NB4 (cell line): ENCODE results near the gene IRF1.
A peak's percentile ranks its signal among the peaks of the same experiment; 100 is the strongest.

ENCODE experiments used
- DNase-seq: peaks from one replicate; pipeline ENCODE4 v3.0.0; 2010; ENCODE audit warnings: low read depth
- H3K4me3 ChIP-seq: one replicate; pipeline ENCODE4 v1.5.1; 2011; ENCODE audit warnings: mild to moderate bottlenecking, low read depth, low read length, moderate library complexity
- CTCF ChIP-seq: IDR thresholded peaks from one replicate; pipeline ENCODE4 v1.5.1; 2012; ENCODE audit warnings: low read depth, low read length
- MAX ChIP-seq: IDR thresholded peaks from 2 replicates; pipeline ENCODE4 v1.6.1; 2011; ENCODE audit warnings: low read depth, low read length
- MYC ChIP-seq: IDR thresholded peaks from 2 replicates; pipeline ENCODE4 v1.6.1; 2011; ENCODE audit warnings: low read depth, low read length
- POLR2A ChIP-seq: IDR thresholded peaks from 2 replicates; pipeline ENCODE4 v1.6.1; 2011; ENCODE audit warnings: mild to moderate bottlenecking; ENCODE audit not compliant: insufficient read length; ENCODE audit errors: extremely low read depth

Gene IRF1

DNA sequence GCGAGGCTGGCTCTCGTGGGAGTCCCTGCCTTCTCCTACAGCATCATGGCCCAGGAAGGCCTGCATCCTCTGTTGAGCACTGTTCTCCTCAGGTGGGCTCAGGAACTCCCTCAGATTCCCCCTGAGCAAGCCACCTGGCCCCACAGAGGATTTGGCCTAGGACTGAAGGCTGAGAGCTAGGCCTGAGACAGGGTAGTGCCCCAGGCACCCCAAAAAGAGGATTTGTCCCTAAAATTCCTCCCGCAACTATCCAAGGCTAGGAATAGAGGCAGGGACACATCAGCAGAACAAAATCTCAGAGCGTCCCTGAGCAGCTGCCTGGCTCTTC is 11.0 kb upstream of the IRF1 start:
- DNase-seq: no peak
- no peak for TF ChIP-seq MYC
- no peak for TF ChIP-seq CTCF
- no peak for TF ChIP-seq MAX
- TF ChIP-seq POLR2A: no peak
- no peak overlapping the region for H3K4me3 ChIP-seq

DNA sequence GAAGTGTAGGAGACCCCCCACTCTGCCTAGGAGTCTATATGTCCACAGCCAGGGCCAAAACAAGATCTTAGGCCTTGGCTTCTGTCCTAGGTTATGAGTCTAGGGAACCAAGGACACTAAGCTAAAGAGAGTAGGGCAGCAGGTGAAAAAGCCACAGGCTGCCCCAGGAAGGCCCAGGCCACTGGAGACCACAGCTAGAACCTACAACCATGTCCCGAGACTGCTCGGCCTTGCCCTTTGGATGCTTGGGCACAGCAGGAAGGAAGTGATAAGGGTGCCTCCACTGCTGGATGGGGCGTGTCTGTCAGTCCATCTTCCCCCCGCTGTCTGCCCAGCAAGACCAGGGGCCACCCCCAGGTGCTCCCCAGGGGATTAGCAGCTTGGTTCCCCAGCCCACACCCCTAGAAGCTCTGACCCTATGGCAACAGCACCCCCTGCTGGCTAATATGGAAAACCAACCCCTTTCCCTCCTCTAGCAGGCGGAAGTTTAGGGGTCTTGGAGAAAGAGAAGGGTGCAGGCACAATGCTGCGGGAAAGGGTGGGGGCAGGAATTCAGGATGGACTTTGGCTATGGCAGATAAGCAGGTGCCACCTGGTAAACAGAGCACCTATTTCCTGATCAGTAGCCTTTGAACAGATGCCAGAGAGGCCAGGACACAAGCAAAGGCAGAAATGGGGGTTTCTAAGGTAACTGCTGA is 10.5 kb upstream of the IRF1 start:
- no peak for TF ChIP-seq MYC
- peak; percentile 71 for TF ChIP-seq CTCF
- TF ChIP-seq POLR2A: no peak
- DNase-seq: peak; percentile 91
- H3K4me3 ChIP-seq: no peak overlapping the region

GRCh38 chr5:132500244-132500930 is 9.8 kb upstream of the IRF1 start:
- no peak for TF ChIP-seq POLR2A
- no peak overlapping the region for H3K4me3 ChIP-seq
- DNase-seq: no peak

DNA sequence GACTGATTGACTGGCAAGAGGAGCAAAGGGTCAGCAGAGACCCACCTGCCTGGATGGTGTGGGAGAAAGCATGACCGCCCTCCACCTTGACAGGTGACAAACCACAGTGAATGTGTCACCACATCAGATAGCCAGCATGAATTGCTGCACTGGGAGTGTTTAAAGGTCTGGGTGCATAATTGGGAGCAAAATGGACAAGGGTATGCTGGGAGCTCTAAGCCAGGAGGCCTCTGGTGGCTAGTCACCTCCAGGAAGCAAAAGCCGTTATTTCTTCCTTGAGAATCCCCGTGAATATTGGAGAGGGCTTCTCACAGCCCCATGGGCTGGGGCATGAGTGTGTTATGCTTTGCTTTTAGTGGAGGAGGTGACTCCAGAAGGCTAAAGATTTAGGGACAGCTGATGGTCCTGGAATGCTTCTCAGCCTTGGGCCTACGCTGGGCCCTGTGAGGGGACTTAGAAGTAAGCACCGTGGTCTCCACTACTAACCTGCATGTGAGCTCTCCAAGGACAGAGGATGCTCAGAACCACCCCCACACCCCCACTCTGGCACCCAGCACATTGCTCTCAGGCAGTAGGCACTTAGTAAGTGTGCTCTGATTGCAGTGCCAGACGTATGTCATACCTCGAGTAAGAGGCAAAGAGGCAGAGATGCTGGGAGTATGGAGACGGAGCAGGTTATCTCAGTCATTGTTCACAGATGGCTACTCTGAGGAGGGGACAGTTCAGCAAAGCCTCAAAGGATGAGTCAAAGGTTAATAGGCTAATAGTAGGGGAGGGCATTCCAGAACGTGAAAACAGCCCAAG is 9.1 kb upstream of the IRF1 start:
- no peak for DNase-seq
- H3K4me3 ChIP-seq: no peak overlapping the region
- TF ChIP-seq MAX: no peak

GRCh38 chr5:132498686-132499271 is 8.2 kb upstream of the IRF1 start:
- no peak overlapping the region for H3K4me3 ChIP-seq
- no peak for DNase-seq
- no peak for TF ChIP-seq POLR2A
- no peak for TF ChIP-seq MAX
- no peak for TF ChIP-seq MYC
- TF ChIP-seq CTCF: no peak

DNA sequence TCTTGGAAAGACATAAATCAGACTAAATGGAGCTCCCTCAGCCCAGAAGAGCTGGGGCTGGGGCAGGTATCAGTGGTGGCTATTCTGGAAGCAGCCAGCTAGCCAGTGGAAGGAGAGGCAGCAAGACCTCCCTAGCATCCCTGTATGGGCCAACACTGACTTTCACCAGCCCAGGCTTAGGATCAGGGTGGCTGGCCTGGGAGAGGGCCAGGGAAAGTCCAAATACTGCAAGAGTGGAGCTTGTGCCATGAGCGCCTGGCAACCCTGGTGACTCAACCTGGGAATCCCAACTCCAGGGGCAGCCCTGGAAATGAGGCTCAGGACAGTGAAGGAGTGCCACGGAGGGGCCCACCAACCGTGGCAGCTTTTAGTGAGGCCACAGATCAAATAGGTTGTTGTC is 7.6 kb upstream of the IRF1 start:
- DNase-seq: no peak
- TF ChIP-seq POLR2A: no peak
- TF ChIP-seq MAX: no peak
- TF ChIP-seq CTCF: no peak
- H3K4me3 ChIP-seq: no peak overlapping the region

GRCh38 chr5:132497488-132497997 is 7.0 kb upstream of the IRF1 start:
- DNase-seq: no peak
- peak overlapping the region; percentile 65 for H3K4me3 ChIP-seq
- TF ChIP-seq MAX: no peak
- TF ChIP-seq CTCF: no peak
- no peak for TF ChIP-seq POLR2A
- TF ChIP-seq MYC: no peak
